Lower lobe of right lung (tissue), 2 donors: ENCODE measurements around the gene CHCHD6. TPM values are rescaled to one million over a fixed set of nuclear protein-coding genes. Genes with fewer than 3 reads are reported as not detected.
A peak's percentile ranks its signal among the peaks of the same experiment; 100 is the strongest.

Experiments
- ATAC-seq, 2 donors: fragments of 200-7000 bp; cut with Tn5 transposase; one replicate each; pipeline ENCODE4 v1.9.1; 2020 to 2022; ENCODE audit warnings: mild to moderate bottlenecking in 2 of 2, moderate library complexity in 2 of 2
- DNase-seq: peaks from one replicate; pipeline ENCODE4 v3.0.0-alpha.2; 2020
- H3K27ac ChIP-seq: fragments of 200-600 bp; one replicate; pipeline ENCODE4 v1.8.0; 2022
- H3K27me3 ChIP-seq: fragments of 200-600 bp; one replicate; pipeline ENCODE4 v1.8.0; 2022; ENCODE audit warnings: low read depth
- H3K36me3 ChIP-seq: fragments of 200-600 bp; one replicate; pipeline ENCODE4 v1.8.0; 2022; ENCODE audit warnings: mild to moderate bottlenecking
- H3K4me1 ChIP-seq: fragments of 200-600 bp; one replicate; pipeline ENCODE4 v1.8.0; 2022
- H3K4me3 ChIP-seq: fragments of 200-600 bp; one replicate; pipeline ENCODE4 v1.8.0; 2022; ENCODE audit warnings: mild to moderate bottlenecking
- H3K9me3 ChIP-seq: fragments of 200-600 bp; one replicate; pipeline ENCODE4 v1.8.0; 2022
- CTCF ChIP-seq: fragments of 200-600 bp; IDR thresholded peaks from one replicate; pipeline ENCODE4 v1.8.0; 2022; ENCODE audit warnings: antibody characterized with exemption, mild to moderate bottlenecking
- intact Hi-C: fragments of 100-400 bp; cut with DNase I; formaldehyde crosslinking; loops from one replicate; pipeline ENCODE4 v1.11.0; 2022
- total RNA-seq: library from RNA; stranded (reverse); fragmentation: NEBNext Ultra II Directional; extraction: Animal tissue kit (Norgen Biotek cat#: 25700); gene quantifications from one replicate; pipeline ENCODE4 v1.2.1, GENCODE V29; 2021
- donor health status: DM: no; HTN: yes; CAD: no; lungs with severe emphysema.

CHCHD6 gene
- total RNA-seq, 1 donor from 2014 or later: 12.2 TPM

GRCh38 chr3:126685493-126685892, 18.5 kb upstream of the CHCHD6 start:
- no peak for TF ChIP-seq CTCF
- ATAC-seq (no peak), DNase-seq (no peak)
- Histone ChIP-seq H3K27ac (no peak overlapping the region), H3K27me3 (no peaks in the 10 kb centered on the region), H3K9me3 (no peaks in the 10 kb centered on the region), H3K36me3 (no peaks in the 10 kb centered on the region), H3K4me3 (no peak overlapping the region), H3K4me1 (no peaks in the 10 kb centered on the region)
- intact Hi-C loops: no loop called here

GRCh38 chr3:126691765-126692164, 12.3 kb upstream of the CHCHD6 start:
- no peak for ATAC-seq
- TF ChIP-seq CTCF: no peak
- no peak overlapping the region for H3K4me3 ChIP-seq
- no peaks in the 10 kb centered on the region for H3K4me1 ChIP-seq
- DNase-seq: no peak
- no peak overlapping the region for H3K27ac ChIP-seq
- H3K27me3 ChIP-seq: no peaks in the 10 kb centered on the region
- no peaks in the 10 kb centered on the region for H3K36me3 ChIP-seq
- H3K9me3 ChIP-seq: no peaks in the 10 kb centered on the region
- intact Hi-C loops: no loop called here

GRCh38 chr3:126692858-126693257, 11.2 kb upstream of the CHCHD6 start:
- no peak overlapping the region for H3K27ac ChIP-seq
- ATAC-seq (no peak), DNase-seq (no peak)
- H3K27me3 ChIP-seq: no peaks in the 10 kb centered on the region
- H3K9me3 ChIP-seq: no peaks in the 10 kb centered on the region
- TF ChIP-seq CTCF: no peak
- intact Hi-C loops: no loop called here
- H3K36me3 ChIP-seq: no peaks in the 10 kb centered on the region
- H3K4me1 ChIP-seq: no peaks in the 10 kb centered on the region
- H3K4me3 ChIP-seq: no peak overlapping the region

GRCh38 chr3:126693921-126694320, 10.1 kb upstream of the CHCHD6 start:
- no peak for ATAC-seq
- Histone ChIP-seq H3K4me1 (no peaks in the 10 kb centered on the region), H3K9me3 (no peaks in the 10 kb centered on the region), H3K36me3 (no peaks in the 10 kb centered on the region), H3K27ac (no peak overlapping the region), H3K4me3 (no peak overlapping the region), H3K27me3 (no peaks in the 10 kb centered on the region)
- no peak for TF ChIP-seq CTCF
- DNase-seq: no peak
- intact Hi-C loops: no loop called here

GRCh38 chr3:126696701-126697267, 7.3 kb upstream of the CHCHD6 start:
- Histone ChIP-seq H3K4me3 (no peak overlapping the region), H3K27ac (no peak overlapping the region), H3K9me3 (no peaks in the 10 kb centered on the region), H3K36me3 (no peaks in the 10 kb centered on the region), H3K27me3 (peaks cover 3% of the 10 kb centered on the region), H3K4me1 (no peaks in the 10 kb centered on the region)
- ATAC-seq (peak; percentile 77 to 88), DNase-seq (no peak)
- intact Hi-C loops: no loop called here
- TF ChIP-seq CTCF: no peak

GRCh38 chr3:126699011-126699410, 5.0 kb upstream of the CHCHD6 start:
- no peak for ATAC-seq
- DNase-seq: no peak
- Histone ChIP-seq H3K36me3 (no peaks in the 10 kb centered on the region), H3K27me3 (peaks cover 3% of the 10 kb centered on the region), H3K4me1 (peaks cover 7% of the 10 kb centered on the region), H3K27ac (no peak overlapping the region), H3K9me3 (no peaks in the 10 kb centered on the region), H3K4me3 (no peak overlapping the region)
- intact Hi-C loops: no loop called here
- TF ChIP-seq CTCF: no peak
